Umbilical cord (tissue), 2 donors: ENCODE results near the gene FBXL2. TPM values are rescaled to one million over a fixed set of nuclear protein-coding genes. Genes with fewer than 3 reads are reported as not detected.
"Not testable (repeated sequence)": the region's sequence is repeated elsewhere in the genome, so short reads cannot be mapped to it uniquely, and the experiment has no call there.

Experiments used
- DNase-seq: peaks from one replicate; pipeline ENCODE4 v3.0.0-alpha.2; 2015; ENCODE audit warnings: low spot score
- total RNA-seq: library from RNA; depleted of rRNA; stranded (reverse); fragments of >200 nt; gene quantifications from one replicate; pipeline ENCODE4 v1.2.3, GENCODE V29; 2014; ENCODE audit warnings: low replicate concordance; ENCODE audit not compliant: insufficient read depth

The FBXL2 gene
- total RNA-seq, 1 donor from 2014 or later: 13.5 TPM

- no peak for DNase-seq
Observed at GRCh38 chr3:33383951-33384350, 106.7 kb downstream of the FBXL2 start.

- DNase-seq: no peak
Observed at GRCh38 chr3:33385423-33385822, 108.2 kb downstream of the FBXL2 start.

- DNase-seq: no peak
Observed at GRCh38 chr3:33386631-33387030, 109.4 kb downstream of the FBXL2 start.

GRCh38 chr3:33388374-33389100 lies 111.3 kb downstream of the FBXL2 start:
- DNase-seq: peak; percentile 12

GRCh38 chr3:33389908-33390307 lies 112.7 kb downstream of the FBXL2 start:
- no peak for DNase-seq

GRCh38 chr3:33391255-33391995 lies 114.2 kb downstream of the FBXL2 start:
- DNase-seq: no peak

- no peak for DNase-seq
Observed at GRCh38 chr3:33392144-33392543, 114.9 kb downstream of the FBXL2 start.

- no peak for DNase-seq
Observed at GRCh38 chr3:33392703-33393125, 115.5 kb downstream of the FBXL2 start.

GRCh38 chr3:33394403-33395054 lies 117.3 kb downstream of the FBXL2 start:
- DNase-seq: peak; percentile 16

GRCh38 chr3:33395900-33396299 lies 118.7 kb downstream of the FBXL2 start:
- DNase-seq: no peak

- no peak for DNase-seq
Observed at GRCh38 chr3:33398410-33398809, 121.2 kb downstream of the FBXL2 start.

GRCh38 chr3:33401781-33402180 lies 124.5 kb downstream of the FBXL2 start:
- no peak for DNase-seq

GRCh38 chr3:33402936-33403335 lies 125.7 kb downstream of the FBXL2 start:
- DNase-seq: no peak

- no peak for DNase-seq
Observed at GRCh38 chr3:33403756-33404155, 126.5 kb downstream of the FBXL2 start.

- DNase-seq: not testable (repeated sequence)
Observed at GRCh38 chr3:33410816-33411215, 133.6 kb downstream of the FBXL2 start.

GRCh38 chr3:33417066-33417673 lies 139.9 kb downstream of the FBXL2 start:
- no peak for DNase-seq

- no peak for DNase-seq
Observed at GRCh38 chr3:33419948-33420347, 142.7 kb downstream of the FBXL2 start.

GRCh38 chr3:33420966-33421365 lies 143.7 kb downstream of the FBXL2 start:
- DNase-seq: no peak

- peak; percentile 7 for DNase-seq
Observed at GRCh38 chr3:33424606-33425452, 147.6 kb downstream of the FBXL2 start.

- DNase-seq: no peak
Observed at GRCh38 chr3:33425453-33425852, 148.2 kb downstream of the FBXL2 start.

GRCh38 chr3:33426068-33426467 lies 148.8 kb downstream of the FBXL2 start:
- DNase-seq: no peak
